ENCODE data around the gene GUCY2D.

DNA sequence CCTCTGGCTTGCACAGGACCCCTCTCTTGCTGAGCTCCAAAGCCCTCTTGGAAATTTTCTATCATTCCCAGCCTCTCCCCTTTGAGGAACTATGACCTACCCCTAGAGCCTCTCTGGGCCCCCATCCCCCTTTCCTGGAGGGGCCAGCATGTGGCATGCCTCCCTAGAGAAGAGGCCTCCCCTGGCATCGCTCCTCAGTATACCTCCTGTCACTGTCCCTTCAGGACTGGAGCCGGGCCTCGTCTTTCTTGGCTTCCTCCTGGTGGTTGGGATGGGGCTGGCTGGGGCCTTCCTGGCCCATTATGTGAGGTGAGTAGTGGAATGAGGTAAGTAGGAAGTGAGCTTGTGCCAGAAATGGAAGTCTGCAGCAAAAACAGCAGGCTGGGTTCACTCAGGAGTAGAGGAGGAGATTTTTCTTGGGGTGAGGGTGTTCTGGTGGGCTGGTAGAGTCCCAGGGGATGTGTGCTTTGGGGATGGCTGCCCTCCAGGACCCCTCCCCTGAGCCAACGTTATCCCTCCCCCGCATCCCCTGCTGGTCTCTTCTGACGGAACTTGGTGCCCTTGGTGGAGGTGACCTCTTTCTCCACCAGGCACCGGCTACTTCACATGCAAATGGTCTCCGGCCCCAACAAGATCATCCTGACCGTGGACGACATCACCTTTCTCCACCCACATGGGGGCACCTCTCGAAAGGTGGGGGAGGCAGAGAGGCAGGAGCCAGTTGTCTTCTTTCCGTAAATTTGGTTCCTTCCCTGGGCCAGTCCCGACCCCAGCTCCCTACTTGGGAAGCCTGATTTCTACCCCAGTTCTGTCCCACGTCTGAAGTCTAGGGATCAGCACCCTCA is 4.6 kb downstream of the GUCY2D start:
- no peak for TF ChIP-seq EZH2 (IDR thresholded peaks at IDR 0.05; ENCODE audit: insufficient read depth, poor library complexity, severe bottlenecking)
- TF ChIP-seq EZH2phosphoT487 (IDR thresholded peaks at IDR 0.05; ENCODE audit: insufficient read depth, low read depth), result no peak

Data from GM23248 (cell line).